Cerebellar nuclear complex (tissue), 1 donor: Measurements from ENCODE around the gene ST6GALNAC3.

ENCODE experiments used
- DNase-seq, 2 experiments: peaks; one replicate each; lab custom pipeline; 2025; lab: John Stamatoyannopoulos, UW

Gene ST6GALNAC3

DNA sequence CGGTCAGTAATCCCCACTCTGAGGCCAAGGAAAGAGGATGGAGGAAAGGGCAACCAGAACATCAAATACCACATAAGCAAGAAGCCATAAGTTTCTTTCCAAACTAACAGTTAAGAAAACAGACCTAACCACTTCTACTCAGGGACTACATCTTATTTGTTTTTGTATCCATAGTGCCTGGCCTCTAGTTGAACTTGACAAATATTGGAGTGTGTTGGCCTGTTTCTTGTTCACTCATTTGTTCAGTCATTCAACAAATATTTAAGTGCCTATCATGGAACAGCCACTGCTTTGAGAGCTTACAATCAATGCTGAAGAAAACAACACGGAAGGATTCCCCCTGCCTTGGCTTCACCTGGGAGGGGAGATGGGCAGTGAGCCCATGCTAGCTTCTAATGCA, 69.7 kb downstream of the ST6GALNAC3 start:
- no peak for DNase-seq

DNA sequence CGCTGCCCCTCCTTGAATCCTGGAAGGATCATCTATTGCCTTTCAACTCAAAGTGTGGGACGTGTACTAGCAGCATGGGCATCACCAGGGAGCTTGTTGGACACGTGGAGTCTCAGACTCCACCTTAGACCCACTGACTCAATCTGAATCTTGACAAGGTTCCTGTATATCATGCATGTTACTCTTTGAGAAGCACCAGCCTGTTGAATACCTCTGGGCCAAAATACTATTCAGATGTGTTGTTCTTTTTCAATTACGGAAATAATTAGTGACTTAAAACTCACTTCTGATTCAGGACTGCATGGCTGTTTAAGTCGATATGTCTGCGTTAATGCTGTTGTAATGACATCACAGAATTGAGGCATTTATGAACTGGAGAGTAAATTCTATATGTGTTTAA, 70.8 kb downstream of the ST6GALNAC3 start:
- DNase-seq: no peak

DNA sequence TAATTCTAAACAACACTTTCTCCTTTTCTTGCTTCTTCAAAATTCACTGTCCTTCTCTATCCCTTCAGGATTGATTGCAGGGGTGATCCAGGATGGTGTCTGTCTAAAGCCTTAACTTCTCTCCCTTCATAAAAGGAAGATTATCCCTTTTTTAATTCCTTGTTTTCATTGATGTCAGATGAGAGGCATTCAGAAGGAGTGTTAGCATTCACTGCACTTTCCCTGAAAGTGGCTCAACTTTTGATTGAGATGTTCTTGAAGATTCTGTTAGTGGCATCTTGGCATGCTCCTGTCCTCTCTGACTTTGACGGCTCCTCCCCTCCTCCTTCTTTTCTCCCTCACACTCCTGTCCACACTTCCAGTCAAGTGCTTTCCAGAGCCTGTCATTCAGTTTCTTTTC, 71.6 kb downstream of the ST6GALNAC3 start:
- DNase-seq: no peak

DNA sequence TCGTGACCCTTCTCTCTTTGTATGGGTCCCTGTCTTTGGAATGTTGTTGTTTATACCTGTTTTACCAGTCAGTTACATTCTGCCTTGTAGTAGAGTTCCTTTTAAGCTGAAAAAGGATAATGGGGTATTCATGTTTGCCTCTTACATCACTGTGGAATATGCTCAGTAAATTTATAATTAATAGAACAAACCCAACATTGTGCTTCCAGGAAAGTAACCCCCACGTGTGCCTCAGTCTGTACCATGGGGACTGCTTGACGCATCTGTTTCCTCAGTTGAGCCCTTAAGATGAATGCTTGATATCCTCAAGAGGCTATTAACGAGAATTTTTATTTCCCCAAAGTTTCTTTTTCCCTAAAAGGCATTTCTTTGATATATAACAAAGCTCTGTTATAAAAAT, 73.4 kb downstream of the ST6GALNAC3 start:
- no peak for DNase-seq

DNA sequence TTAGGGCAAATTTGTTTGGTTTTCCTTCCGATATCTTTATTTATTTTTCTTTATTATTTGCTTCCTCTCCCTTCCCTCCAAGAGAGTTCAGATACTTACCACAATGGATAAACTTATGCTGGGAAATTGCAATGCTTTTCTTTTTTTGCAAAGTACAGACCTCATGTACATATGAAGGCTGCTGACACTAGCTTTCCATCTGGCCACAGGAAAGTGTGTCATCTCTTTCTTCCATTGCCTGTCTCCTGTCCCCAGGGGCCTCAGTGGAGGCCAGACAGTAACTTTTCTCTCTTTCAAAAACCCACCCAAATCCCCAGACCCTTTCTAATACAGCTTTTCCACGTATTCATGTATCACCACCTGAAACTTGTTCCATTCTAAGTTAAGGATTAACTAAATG, 73.9 kb downstream of the ST6GALNAC3 start:
- no peak for DNase-seq

DNA sequence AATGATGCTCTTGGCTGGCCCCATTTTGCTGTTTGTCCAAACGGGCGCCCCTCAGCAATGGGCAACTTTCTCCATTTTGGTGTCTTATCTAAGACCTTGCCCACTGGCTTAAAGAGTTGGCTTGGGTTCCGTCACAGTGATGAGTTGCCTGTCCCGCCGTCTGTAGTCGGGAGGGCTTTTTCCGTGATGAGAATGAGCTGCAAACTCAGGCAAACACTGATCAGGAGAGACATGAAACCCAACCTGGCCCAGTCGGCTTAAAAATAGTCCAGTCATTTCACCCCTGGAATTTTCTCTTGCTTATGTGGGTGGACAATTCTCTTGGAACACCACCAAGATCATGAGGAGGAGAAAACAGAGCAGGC, 79.3 kb downstream of the ST6GALNAC3 start:
- DNase-seq: no peak

DNA sequence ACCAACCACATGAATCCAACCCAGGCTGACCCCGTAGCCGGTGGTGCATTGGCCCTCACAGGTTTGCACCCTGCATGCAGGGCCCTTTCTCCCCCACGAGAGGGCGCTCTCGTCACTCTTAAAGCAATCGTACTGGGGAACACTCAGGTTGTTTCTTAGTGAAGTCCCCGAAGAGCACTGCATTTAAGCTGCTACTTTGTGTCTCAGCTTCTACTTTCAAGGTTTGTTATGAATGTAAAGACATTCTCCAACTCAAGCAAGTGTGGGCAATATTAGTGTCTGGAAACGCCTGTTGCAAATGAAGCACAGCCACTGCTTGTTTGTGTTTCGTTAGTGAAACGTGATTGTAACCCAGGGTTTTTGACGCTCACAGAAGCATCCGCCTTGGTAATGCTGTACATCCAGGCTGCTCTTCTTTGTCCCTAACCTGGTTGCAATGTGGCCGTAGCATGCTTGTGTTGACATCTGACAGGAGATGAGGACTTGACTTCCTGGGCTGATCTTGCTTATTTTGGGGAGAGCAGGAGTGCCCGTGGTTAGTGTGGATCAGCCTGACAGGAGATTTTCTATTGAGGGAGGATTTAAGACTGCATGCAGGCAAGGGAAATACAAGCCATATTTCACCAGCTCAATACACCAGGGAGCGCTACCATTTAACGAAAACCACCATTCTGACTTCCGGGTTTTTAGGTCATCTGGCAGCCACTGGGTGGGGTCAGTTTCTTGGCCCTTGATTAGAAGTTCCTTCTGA, 79.8 kb downstream of the ST6GALNAC3 start:
- DNase-seq: no peak

DNA sequence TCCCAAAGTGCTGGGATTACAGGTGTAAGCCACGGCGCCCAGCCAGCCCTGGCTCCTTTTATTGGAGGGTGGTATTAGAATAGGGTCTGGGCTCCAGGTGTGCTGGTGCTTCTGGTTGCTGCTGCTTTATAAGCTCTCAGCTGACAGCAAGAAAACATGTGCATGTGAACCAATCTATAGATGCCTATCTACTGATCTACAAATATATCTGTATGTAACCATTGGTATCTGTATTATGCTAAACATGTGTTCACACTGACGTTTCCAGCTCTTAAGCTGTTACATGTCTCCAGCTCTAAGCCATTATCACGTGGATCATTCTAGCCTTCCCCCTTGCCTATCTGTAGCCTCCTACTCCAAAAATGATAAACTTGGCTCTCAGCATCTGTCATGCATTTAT, 82.4 kb downstream of the ST6GALNAC3 start:
- DNase-seq: no peak

DNA sequence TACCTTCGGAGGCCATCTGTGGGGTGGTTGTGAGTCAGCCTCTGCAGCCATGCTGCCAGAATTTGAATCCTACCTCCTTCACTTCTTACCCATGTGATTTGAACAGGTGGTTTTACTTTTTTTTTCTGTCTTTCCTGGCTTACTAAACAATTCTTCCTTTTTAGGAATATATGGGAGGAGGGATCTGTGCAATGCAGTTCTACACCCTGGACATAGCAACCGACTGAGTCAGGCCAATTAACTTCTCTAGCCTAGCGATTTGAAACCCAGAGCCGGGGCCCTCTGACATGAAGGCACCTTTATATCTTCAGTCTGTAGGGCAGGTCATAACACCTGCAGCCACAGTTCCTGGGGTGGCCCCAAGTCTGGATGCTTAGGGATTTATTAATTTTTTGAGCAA, 83.6 kb downstream of the ST6GALNAC3 start:
- no peak for DNase-seq

DNA sequence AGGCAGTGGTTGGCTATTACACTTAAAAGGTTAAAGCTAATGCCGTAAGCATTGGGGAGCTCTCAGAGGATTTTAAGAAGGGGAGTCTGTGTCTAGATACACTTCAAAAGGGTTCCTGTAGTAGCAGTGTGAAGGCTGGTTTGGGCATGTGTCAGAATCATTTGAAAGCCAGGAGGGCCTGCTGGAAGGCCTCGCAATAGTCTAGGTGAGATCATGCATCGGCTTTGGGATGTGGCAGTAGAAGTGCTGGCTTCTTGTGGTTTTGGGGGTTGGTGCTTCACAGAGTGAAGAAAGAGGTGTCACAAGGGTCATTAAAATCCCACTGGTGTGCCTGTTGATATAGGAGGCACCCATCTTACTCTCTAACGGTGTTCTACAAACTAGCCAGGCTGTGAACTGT, 85.7 kb downstream of the ST6GALNAC3 start:
- no peak for DNase-seq

DNA sequence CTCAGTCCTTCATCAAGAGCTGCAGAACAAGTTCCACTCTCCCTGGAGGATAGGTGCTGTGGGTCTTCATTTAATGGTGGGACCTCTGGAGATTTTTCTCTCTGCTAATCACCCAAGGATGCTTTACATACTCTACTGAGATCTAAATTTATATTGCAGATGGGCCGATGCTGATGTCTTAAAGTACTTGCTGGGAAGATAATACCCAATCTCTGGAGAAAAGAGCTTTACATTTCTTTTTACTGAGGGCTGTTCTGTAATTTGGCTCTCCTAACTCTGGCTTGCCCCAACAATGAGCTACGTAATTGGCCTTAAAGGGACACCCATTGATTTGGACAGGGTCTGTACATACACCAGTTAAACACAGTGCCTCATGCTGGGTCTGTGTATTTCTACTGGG, 86.9 kb downstream of the ST6GALNAC3 start:
- DNase-seq: no peak

DNA sequence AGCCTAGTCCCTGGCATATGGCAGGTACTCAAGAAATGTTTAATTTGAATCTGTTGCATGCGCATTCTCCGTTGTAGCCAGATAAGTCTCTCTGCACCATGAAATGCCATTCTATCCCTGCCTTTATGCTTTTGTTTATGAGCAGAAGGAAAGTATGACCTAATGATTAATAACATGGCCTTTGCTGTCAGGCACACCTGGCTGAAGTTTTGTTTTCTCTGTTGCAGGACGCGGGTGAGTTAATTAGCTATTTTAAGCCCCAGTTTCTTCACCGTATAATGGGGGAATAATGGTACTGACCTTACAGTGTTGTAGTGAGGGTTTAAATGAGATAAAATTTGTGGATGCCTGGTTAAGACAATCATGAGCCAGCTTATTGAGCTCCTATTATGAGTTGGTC, 87.7 kb downstream of the ST6GALNAC3 start:
- DNase-seq: no peak

DNA sequence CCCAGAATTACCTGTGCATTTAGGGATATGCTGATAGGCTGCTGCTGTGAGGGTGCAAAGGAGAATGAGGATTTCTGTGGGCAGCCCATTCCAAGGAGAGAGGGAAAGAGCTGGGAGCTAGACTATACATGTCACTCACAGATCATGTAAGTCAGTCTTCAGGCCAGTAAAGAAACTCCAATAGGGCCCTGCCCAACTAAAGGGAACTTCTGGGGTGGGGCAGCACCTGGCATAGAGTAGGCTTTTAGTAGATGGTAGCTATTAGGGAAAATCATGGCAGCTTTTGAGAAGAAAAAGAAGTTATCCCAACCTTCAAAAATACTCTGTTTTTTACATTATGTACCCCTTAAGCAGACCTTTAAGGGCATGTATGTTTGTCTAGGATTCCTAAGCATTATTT, 89.6 kb downstream of the ST6GALNAC3 start:
- DNase-seq: no peak

DNA sequence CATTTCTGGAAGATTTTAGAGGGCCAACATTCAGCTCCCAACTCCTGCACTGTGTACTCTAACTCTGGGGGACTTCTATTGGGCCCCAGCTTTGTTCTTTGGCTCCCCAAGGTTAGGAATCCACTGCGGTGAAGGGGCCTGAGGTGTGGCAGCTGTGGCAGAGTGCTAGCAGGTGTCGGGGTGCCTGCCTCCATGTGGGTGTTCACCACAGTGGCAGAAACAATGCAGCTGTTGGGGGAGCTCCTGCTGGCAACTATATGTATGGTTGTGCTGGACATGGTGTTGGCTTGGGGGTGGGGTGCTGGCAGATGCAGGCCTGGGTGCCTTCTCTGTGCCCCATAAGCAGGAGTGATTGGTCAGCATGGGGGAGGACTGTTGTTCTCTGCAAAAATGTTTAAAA, 95.5 kb downstream of the ST6GALNAC3 start:
- DNase-seq: no peak

DNA sequence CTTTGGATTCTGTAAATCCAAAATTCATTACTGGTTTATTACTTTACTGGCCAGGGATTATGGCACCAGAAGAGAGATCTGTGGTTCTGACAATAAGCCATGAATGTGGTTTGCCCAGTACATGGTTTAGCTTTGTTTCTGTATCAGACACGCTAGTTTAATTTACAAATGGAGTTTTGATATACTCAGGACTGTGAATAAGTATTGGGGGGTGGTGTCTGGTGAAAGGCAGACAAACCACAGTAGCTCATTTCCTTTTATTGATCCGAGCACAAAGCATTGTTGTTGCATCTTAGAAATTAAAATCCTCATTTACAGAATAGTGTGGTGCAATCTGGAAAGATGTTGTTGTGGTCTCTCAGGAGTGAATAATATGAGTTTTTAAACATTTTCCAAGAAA, 96.0 kb downstream of the ST6GALNAC3 start:
- DNase-seq: no peak

DNA sequence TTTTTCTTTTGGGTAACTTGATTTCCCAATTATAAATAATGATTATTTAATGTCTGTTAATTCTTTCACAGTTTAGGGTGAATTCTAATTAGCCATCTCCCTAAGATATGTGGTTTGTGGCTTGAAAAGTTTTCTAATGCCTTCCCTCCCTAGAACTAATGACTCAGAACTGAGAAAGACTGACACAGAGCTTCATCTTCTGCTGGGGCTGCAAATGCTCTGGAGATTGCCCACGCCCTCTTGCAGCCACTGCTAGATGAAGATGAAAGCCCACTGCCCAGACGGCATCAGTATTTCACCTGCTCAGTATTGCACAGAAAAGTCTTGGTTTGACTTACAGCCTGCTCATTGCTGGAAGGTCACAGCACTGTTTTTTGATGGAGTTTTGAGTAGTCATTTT, 101.5 kb downstream of the ST6GALNAC3 start:
- no peak for DNase-seq

DNA sequence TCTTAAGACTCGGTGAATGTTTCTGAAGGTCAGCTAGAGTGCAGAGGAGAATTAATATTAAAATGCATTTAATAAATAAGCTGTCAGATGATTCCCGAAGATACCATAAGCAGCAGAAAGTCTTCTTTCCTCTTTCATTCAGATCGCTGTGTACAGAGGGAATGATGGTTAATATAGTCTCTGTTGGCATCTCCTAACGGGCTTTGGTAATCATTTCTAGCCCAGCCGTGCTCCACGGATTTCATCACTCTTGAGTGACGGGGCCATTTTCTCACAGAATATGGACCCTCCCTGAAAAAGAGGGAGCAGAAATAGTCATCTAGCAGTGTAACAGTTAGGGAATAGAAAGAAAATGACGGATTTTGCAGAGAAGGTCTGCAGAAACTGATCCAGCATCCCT, 103.1 kb downstream of the ST6GALNAC3 start:
- no peak for DNase-seq

DNA sequence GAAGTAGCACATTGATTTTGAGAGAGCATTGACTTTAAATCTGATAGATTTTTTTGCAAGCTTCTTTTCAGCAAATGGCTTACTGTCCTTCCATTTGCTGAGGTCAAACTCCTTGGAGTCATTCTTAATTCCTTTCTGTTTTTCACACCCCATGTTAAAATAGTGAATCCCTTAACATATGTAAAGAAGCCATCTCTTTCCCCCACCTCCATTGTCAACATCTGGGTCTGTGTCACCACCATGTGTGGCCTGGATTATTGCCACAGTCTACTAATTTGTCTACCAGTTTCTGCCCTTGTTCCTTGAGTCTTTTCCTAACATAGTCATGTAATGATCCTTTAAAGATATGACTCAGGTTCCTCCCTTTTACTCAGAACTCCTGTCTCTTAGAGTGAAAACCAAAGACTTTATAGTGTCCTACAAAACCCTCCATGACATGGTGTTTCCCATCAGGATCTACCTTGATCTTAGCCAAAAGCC, 104.7 kb downstream of the ST6GALNAC3 start:
- DNase-seq: no peak

DNA sequence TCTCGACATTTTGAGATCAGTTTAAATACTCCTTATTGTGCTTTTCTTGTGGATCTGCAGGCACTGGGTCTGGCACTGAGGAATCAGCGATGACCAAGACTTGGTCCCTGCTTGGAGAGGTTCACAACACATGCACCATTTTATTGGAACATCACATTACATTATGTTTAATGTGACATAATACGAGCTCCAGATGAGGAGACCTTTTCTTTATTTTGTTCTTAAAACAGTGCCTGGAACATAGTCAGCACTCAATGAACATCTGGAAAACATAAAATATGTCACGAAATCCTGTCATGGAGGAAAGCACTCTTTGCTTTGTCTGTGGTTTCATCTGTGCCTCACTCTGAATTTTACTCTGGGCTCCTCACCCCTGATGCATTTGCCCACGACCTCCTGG, 110.7 kb downstream of the ST6GALNAC3 start:
- DNase-seq: no peak

DNA sequence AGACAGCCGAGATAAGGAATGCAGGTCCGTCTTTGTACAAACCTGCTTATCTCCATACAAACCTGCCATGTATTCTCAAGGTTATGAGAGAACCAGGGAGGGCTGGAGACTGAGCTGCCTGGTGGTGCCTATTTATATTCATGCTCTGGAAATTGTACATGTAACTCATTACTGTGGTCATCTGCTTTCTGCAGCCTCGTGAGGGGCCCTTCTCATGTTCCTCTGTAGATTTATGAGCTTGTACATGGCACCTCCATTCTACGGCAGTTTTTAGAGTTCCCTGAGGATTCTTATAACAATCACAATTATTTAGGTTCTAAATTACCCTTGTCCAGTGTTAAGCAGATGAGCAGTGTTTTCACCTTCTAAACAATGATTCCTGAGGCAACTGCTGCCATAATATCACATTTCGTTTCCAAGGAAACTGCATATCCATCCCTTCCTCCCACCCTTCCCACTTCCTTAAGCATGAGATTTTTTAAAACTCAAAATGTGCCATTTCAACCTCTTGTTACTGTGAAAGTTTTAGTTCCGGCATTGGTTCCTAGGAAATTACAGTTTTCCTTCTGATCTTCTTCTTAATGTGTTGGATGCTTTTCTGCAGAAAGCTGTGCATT, 112.1 kb downstream of the ST6GALNAC3 start:
- DNase-seq: no peak

DNA sequence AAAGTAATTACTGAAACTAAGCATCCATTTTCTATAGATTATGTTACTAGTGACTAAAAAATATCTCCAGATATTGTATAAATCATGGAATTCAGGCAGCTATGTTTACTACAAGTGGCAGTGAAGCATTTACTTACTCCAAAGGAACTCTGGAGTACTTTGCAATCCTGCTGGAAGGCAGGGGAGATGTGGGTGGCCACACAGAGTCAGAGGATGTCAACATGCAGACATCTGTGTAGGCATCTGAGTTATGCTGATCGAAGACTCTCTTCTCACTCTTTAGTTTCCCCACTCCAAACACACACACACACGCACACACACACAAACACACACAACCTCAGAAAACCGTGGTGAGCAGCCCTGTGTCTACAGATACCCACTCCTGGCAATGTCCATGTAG, 112.9 kb downstream of the ST6GALNAC3 start:
- DNase-seq: no peak

DNA sequence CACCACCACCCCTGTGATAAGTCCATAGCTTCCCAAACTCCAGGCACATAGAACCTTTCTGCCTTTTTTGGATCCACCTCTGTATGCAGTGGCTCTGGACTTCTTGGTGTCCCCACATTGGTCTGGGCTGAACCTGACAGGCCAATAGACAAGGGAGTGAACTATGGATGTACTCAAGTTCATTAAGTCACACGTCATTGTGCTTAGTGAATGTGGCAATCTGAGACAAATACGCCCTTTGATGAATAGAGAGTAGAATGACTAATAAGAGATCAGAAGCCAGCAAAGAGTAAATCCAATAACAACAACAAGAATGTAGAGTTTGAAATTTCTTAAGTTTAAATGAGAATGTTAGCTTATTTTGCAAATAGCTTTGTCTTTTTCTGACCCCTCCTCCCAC, 114.8 kb downstream of the ST6GALNAC3 start:
- no peak for DNase-seq

DNA sequence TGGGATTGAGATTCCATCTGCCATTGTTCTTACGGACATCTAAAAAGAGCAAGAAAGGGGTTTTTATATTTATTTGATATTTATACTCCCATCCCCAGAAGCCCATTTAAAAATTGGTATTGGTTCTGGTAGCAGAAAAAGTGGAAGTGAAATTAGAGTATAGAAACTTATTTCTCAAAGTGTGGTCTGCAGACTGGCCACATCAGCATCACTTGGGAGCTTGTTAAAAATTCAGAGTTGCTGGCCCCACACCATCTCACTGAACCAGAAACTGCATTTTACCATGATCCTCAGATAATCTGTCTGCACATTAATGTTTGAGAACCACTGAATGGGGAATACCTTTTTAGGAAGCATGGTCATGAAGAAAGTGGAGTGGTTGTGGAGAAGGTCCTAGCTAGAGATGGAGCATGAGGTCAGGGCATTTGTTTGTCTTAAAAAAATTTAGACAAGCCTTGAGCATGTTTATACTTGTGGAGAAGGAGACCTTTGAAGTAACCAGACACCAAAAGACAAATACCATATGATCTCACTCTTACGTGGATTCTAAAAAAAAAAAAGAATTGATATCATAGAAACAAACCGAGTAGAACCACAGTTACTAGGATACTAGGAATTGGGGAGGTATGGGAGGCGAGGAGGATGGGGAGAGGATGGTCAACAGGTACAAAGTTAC, 116.3 kb downstream of the ST6GALNAC3 start:
- no peak for DNase-seq
